ENCODE results near the gene ELMO1.

DNA sequence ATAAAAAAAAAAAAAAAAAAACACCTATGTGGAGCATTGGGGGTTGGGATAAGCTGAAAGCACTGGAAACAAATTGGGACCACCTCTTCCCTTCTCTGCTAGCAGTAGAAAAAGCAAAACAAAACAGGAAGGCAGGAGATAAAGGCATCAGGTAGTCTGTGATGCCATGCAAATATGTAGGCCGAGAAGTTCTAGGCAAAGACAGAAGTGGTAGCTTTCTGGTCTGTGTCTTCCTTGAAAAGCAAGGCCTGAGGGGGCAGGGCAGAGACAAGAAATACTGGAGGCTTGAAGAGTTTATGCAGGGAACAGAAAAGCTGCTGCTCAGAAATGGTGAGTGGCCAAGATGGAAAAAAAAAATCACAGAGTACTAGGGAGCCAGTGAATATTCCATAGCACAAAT is 111.1 kb downstream of the ELMO1 start:
- no peak for TF ChIP-seq CTCF (IDR thresholded peaks at IDR 0.05)
- no peak for TF ChIP-seq POLR2A (IDR thresholded peaks at IDR 0.05)

Measured in lower leg skin (tissue), 3 donors.